HEK293T (cell line): ENCODE results near the gene NRP1.

Experiments
- ARNT ChIP-seq: fragments of 450-650 bp; IDR thresholded peaks from 2 replicates; pipeline ENCODE4 v1.6.1; 2017; ENCODE audit warnings: mild to moderate bottlenecking
- FOXA1 ChIP-seq: fragments of 450-650 bp; IDR thresholded peaks from 2 replicates; pipeline ENCODE4 v1.6.1; 2016; ENCODE audit warnings: mild to moderate bottlenecking
- TF ChIP-seq, protein P1 (sequence below): fragments of 450-650 bp; IDR thresholded peaks from 2 replicates; pipeline ENCODE4 v1.6.1; 2016

DNA sequence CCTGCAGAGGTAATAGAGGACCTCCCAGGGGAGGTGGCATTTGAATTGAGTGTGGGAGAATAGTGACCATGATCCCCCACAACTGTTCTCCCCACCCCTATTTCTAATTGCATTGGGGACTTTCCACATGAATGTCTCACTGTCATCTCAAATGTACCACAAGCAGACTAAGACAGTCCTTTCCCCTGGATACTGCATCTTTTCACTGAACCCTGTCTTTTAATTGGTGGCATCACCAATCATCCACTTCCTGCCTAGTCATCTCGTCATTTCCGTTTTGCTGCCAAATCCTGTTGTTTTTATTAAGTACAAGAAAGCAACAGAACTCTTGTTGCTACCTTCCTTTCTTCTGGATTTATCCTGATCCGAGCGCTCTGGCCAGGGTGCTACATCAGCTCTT lies 120.3 kb downstream of the NRP1 start:
- TF ChIP-seq FOXA1 (no peak), ARNT (no peak)
- TF ChIP-seq, protein P1, sequence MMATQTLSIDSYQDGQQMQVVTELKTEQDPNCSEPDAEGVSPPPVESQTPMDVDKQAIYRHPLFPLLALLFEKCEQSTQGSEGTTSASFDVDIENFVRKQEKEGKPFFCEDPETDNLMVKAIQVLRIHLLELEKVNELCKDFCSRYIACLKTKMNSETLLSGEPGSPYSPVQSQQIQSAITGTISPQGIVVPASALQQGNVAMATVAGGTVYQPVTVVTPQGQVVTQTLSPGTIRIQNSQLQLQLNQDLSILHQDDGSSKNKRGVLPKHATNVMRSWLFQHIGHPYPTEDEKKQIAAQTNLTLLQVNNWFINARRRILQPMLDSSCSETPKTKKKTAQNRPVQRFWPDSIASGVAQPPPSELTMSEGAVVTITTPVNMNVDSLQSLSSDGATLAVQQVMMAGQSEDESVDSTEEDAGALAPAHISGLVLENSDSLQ, result no peak
